AG04450 (cell line): ENCODE results near the gene LRFN4. TPM values are rescaled to one million over a fixed set of nuclear protein-coding genes. Genes with fewer than 3 reads are reported as not detected.

Experiments
- CTCF ChIA-PET: fragments of 300-600, 350-600 bp; formaldehyde crosslinking; extraction: SDS; loops from one replicate; lab custom pipeline; 2022; ENCODE audit warnings: antibody characterized with exemption, inconsistent platforms; lab: Charles Lee
- POLR2A ChIA-PET: fragments of 350-600 bp; formaldehyde crosslinking; extraction: SDS; loops from one replicate; lab custom pipeline; 2021; ENCODE audit warnings: antibody characterized with exemption, inconsistent platforms; lab: Yijun Ruan, JAX
- DNase-seq: peaks from one replicate; pipeline ENCODE4 v3.0.0-alpha.2; 2011; ENCODE audit warnings: low read depth, low spot score
- H3K27ac ChIP-seq: one replicate; pipeline ENCODE4 v1.5.1; 2012; ENCODE audit warnings: low read depth, low read length, control low read depth
- H3K27me3 ChIP-seq: one replicate; pipeline ENCODE4 v1.6.0; 2012; ENCODE audit warnings: low read length; ENCODE audit not compliant: control insufficient read depth, insufficient read depth
- H3K4me3 ChIP-seq: 2 replicates; pipeline ENCODE4 v1.5.1; 2011; ENCODE audit warnings: mild to moderate bottlenecking, low read depth, low read length, control low read depth
- H3K9me3 ChIP-seq: 2 replicates; pipeline ENCODE4 v1.5.1; 2012; ENCODE audit warnings: low read length; ENCODE audit not compliant: control insufficient read depth, insufficient read depth
- polyA plus RNA-seq: library from polyadenylated mRNA; depleted of rRNA; stranded (reverse); fragments of >200 nt; gene quantifications from 2 replicates; pipeline ENCODE4 v1.2.3, GENCODE V29; 2011
- TF ChIP-seq, protein P1 (sequence below): IDR thresholded peaks from 2 replicates; pipeline ENCODE4 v1.5.1; 2011; ENCODE audit warnings: low read depth, low read length, control low read depth, inconsistent platforms

The LRFN4 gene
- polyA plus RNA-seq, 1 experiment = 5.5 TPM

DNA sequence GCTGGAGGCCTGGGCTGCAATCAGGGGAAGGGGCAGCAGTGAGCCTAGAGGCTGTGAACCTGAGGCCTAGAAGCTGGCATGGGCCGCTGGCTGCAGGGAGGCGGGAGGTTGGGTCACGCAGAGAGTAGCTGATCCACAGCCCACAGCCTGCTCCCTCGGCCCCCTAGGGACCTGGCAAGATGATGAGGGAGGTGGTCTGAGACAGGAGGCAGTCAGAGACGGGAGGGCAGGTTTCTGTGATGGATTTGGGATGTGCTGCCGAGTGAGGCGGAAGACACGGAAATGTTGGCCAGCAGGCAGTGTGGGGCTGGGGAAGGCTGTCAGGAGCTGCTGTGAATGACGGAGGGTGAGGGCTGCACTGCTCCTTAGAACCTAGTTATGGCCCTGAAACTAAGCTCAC is 22.7 kb downstream of the LRFN4 start:
- H3K4me3 ChIP-seq = no peak overlapping the region
- H3K27me3 ChIP-seq = no peaks in the 10 kb centered on the region
- no peak overlapping the region for H3K27ac ChIP-seq
- TF ChIP-seq, protein P1, sequence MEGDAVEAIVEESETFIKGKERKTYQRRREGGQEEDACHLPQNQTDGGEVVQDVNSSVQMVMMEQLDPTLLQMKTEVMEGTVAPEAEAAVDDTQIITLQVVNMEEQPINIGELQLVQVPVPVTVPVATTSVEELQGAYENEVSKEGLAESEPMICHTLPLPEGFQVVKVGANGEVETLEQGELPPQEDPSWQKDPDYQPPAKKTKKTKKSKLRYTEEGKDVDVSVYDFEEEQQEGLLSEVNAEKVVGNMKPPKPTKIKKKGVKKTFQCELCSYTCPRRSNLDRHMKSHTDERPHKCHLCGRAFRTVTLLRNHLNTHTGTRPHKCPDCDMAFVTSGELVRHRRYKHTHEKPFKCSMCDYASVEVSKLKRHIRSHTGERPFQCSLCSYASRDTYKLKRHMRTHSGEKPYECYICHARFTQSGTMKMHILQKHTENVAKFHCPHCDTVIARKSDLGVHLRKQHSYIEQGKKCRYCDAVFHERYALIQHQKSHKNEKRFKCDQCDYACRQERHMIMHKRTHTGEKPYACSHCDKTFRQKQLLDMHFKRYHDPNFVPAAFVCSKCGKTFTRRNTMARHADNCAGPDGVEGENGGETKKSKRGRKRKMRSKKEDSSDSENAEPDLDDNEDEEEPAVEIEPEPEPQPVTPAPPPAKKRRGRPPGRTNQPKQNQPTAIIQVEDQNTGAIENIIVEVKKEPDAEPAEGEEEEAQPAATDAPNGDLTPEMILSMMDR = no peak
- POLR2A ChIA-PET = no interaction called here
- no peak for DNase-seq
- no peaks in the 10 kb centered on the region for H3K9me3 ChIP-seq
- CTCF ChIA-PET = no interaction called here

DNA sequence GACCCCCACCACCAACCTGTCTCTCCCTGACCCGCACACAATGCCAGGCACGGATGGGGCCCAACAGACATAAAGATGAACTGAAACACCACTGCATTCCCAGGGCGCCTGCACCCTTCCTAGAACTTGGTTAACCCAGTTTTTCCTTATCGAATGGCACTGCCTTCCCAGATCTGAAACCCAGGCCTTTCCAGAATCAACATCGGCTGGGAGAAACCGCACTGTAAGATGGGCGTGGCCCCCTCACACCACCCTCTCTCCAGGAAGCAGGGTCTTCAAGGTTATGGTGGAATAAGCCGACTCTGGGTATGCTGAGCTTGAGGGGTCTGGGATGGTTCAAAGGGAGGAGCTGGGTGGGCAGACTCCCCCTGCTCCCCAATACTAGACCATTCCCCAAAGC is 23.1 kb downstream of the LRFN4 start:
- CTCF ChIA-PET = no interaction called here
- DNase-seq = no peak
- TF ChIP-seq, protein P1 = no peak
- Histone ChIP-seq H3K27ac (no peak overlapping the region), H3K27me3 (no peaks in the 10 kb centered on the region), H3K4me3 (no peak overlapping the region), H3K9me3 (no peaks in the 10 kb centered on the region)
- POLR2A ChIA-PET = no interaction called here

DNA sequence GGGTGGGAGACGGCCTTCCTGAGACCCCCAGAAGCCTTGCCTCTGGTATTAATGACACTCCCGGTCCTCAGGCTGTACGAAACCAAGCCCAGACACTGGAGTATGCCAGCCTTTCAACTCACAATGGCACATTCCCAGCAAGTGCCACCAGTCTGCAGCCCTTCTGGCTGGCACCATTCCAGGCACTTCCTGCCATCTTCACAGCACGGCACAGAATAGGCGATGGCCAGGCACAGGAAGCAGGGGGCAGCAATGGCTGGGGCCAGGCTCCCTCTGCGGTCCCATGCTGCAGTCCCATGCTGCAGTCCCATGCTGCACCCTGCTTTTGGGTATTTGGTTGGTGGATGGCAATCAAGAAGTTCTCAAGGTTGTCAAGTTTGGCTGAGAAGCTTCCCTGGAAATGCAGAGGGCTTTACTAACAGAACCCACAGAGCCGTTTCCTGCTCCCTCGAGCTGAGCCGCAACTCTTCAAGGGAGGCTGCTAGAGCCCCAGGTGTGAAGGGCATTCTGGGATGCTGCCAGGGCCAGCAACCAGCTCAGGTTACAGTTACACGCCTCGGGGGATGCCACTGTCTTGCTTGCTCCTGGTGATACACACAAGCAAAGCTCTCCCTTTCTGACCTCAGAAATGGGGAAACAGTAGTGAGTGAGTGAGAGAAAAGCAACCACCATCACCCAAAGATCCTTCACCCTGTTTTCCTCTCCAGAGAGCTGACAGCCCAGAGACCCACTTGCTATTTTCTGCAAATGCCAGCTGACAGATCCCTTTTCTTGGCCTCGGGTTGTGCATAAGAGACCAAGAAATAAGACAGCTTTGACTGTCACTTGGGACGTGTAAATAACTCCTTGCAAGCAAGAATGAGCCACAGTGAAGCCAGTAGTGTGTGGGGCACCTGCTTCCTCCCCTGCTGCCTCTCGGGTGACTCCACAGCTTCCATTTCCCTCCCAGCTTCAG is 23.9 kb downstream of the LRFN4 start:
- H3K27ac ChIP-seq = no peak overlapping the region
- ChIA-PET CTCF (interaction anchor here (0.7 kb wide), 1 partner anchor 39 kb away, joined by 3 read pairs; no protein-coding TSS in a partner anchor), POLR2A (no interaction called here)
- no peak for DNase-seq
- no peaks in the 10 kb centered on the region for H3K27me3 ChIP-seq
- no peak overlapping the region for H3K4me3 ChIP-seq
- TF ChIP-seq, protein P1 = no peak
- H3K9me3 ChIP-seq = no peaks in the 10 kb centered on the region

DNA sequence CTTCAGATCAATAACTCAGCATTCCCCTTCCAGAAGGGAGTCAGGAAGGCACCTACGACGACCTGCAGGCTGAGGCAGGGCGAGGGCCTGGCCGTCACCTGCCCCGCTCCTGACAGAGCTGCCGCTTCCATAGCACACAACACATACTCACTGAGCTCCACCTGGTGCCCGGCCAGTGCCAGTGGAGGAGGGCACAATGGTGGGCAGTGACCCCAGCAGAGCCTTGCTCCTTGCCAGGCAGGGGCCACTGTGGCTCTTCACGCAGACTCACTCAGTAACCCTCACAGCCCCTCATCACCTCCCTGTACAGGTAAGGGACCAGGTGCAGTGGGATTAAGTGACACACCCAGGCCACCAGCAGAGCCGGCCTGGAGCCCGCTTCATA is 24.6 kb downstream of the LRFN4 start:
- ChIA-PET POLR2A (no interaction called here), CTCF (no interaction called here)
- H3K27me3 ChIP-seq = no peaks in the 10 kb centered on the region
- no peaks in the 10 kb centered on the region for H3K9me3 ChIP-seq
- no peak overlapping the region for H3K4me3 ChIP-seq
- no peak for DNase-seq
- TF ChIP-seq, protein P1 = no peak
- no peak overlapping the region for H3K27ac ChIP-seq

DNA sequence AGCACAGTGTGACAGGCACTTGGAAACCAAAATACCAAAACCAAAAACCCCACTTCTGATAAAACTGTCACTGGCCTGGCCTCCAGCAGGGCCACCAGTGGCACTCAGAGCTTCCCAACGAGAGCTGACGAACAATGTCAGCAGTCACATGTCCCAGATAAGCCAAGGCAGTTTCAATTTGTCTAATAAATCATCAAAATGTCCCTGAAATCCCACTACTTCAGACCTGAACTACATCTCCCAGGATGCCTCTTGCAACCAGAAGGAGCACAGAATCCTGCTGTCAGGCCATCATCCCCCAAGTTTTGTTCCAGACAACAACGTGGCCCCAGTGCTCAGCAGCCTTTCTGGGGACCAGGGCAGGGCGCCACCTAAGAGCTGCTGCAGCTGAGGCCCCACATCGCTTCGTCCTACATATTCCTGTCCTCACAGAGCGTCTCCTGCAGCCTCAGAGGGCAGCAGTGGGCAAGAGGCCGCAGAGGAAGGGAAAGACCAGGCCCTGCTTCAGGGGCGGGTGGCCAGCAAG is 25.1 kb downstream of the LRFN4 start:
- ChIA-PET POLR2A (no interaction called here), CTCF (interaction anchor here (0.6 to 1.3 kb wide), 5 partner anchors 12 to 189 kb away, joined by 3 to 6 read pairs (median 4); no protein-coding TSS in a partner anchor)
- Histone ChIP-seq H3K27me3 (no peaks in the 10 kb centered on the region), H3K9me3 (0 out of 2 replicates have a peak, but pooled peaks cover 4% of the 10 kb centered on the region), H3K4me3 (no peak overlapping the region), H3K27ac (no peak overlapping the region)
- DNase-seq = no peak
- TF ChIP-seq, protein P1 = no peak
